Measurements from ENCODE around the gene UBR1.
"Not testable (repeated sequence)": the region's sequence is repeated elsewhere in the genome, so short reads cannot be mapped to it uniquely, and the experiment has no call there.

- TF ChIP-seq, protein P1, sequence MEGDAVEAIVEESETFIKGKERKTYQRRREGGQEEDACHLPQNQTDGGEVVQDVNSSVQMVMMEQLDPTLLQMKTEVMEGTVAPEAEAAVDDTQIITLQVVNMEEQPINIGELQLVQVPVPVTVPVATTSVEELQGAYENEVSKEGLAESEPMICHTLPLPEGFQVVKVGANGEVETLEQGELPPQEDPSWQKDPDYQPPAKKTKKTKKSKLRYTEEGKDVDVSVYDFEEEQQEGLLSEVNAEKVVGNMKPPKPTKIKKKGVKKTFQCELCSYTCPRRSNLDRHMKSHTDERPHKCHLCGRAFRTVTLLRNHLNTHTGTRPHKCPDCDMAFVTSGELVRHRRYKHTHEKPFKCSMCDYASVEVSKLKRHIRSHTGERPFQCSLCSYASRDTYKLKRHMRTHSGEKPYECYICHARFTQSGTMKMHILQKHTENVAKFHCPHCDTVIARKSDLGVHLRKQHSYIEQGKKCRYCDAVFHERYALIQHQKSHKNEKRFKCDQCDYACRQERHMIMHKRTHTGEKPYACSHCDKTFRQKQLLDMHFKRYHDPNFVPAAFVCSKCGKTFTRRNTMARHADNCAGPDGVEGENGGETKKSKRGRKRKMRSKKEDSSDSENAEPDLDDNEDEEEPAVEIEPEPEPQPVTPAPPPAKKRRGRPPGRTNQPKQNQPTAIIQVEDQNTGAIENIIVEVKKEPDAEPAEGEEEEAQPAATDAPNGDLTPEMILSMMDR (conservative IDR thresholded peaks at IDR 0.05; ENCODE audit: low read depth, low read length): not testable (repeated sequence)
- TF ChIP-seq EZH2 (IDR thresholded peaks at IDR 0.05; ENCODE audit: borderline replicate concordance, low read depth, low read length, poor library complexity, severe bottlenecking): not testable (repeated sequence)
Observed at GRCh38 chr15:43128174-43128979, 22.5 kb upstream of the UBR1 start.

Measured in A673 (cell line).